ENCODE data around the gene PRDM1.

PRDM1 gene

GRCh38 chr6:106118835-106119431 lies 32.8 kb downstream of the PRDM1 start:
- no peak for DNase-seq

- DNase-seq = no peak
Observed at GRCh38 chr6:106119546-106119945, 33.4 kb downstream of the PRDM1 start.

- no peak for DNase-seq
Observed at GRCh38 chr6:106120006-106120405, 33.9 kb downstream of the PRDM1 start.

GRCh38 chr6:106120406-106120805 lies 34.3 kb downstream of the PRDM1 start:
- DNase-seq = no peak

GRCh38 chr6:106122306-106122918 lies 36.3 kb downstream of the PRDM1 start:
- no peak for DNase-seq

- no peak for DNase-seq
Observed at GRCh38 chr6:106122938-106123656, 37.0 kb downstream of the PRDM1 start.

GRCh38 chr6:106124015-106124414 lies 37.9 kb downstream of the PRDM1 start:
- DNase-seq = no peak

GRCh38 chr6:106124437-106125430 lies 38.6 kb downstream of the PRDM1 start:
- DNase-seq = no peak

- no peak for DNase-seq
Observed at GRCh38 chr6:106125925-106126435, 39.8 kb downstream of the PRDM1 start.

GRCh38 chr6:106126482-106126881 lies 40.3 kb downstream of the PRDM1 start:
- no peak for DNase-seq

GRCh38 chr6:106128981-106129781 lies 43.0 kb downstream of the PRDM1 start:
- DNase-seq = no peak

- DNase-seq = no peak
Observed at GRCh38 chr6:106132153-106132698, 46.1 kb downstream of the PRDM1 start.

GRCh38 chr6:106133040-106133439 lies 46.9 kb downstream of the PRDM1 start:
- DNase-seq = no peak

- no peak for DNase-seq
Observed at GRCh38 chr6:106134087-106134770, 48.1 kb downstream of the PRDM1 start.

- DNase-seq = no peak
Observed at GRCh38 chr6:106134906-106135634, 48.9 kb downstream of the PRDM1 start.

- DNase-seq = no peak
Observed at GRCh38 chr6:106135911-106136571, 49.9 kb downstream of the PRDM1 start.

GRCh38 chr6:106136845-106137244 lies 50.7 kb downstream of the PRDM1 start:
- DNase-seq = no peak

- no peak for DNase-seq
Observed at GRCh38 chr6:106138151-106138550, 52.0 kb downstream of the PRDM1 start.

- DNase-seq = peak; percentile 53
Observed at GRCh38 chr6:106141441-106142237, 55.5 kb downstream of the PRDM1 start.

Data from activated CD8-positive, alpha-beta memory T cell treated with anti-CD3 and anti-CD28 coated beads, Interleukin-2, amount 50 U/mL, for 4 hours (primary cell).